HG03108 (cell line): ENCODE results near the gene KIF27.
"Not testable (repeated sequence)": the region's sequence is repeated elsewhere in the genome, so short reads cannot be mapped to it uniquely, and the experiment has no call there.

Source experiments
- ATAC-seq: cut with Tn5 transposase; IDR thresholded peaks from one replicate; pipeline ENCODE4 v1.9.1; 2021; ENCODE audit warnings: moderate library complexity; ENCODE audit not compliant: unreplicated experiment

Gene KIF27

DNA sequence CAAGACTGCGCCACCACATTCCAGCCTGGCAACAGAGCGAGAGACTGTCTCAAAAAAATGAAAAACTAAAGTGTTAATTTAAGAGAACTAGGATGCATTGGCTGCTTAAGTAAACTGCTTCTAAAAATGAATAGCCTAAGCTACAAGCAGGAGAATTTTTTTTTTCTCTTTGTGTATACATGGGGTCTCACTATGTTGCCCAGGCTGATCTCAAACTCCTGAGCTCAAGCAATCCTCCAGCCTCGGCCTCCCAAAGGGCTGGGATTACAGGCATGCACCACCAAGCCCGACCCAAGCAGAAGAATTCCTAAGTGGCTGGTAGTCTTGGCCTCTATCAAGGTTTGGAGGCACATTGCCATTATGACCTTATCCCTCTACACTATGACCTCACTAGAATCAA lies 106.1 kb downstream of the KIF27 start:
- ATAC-seq = not testable (repeated sequence)

DNA sequence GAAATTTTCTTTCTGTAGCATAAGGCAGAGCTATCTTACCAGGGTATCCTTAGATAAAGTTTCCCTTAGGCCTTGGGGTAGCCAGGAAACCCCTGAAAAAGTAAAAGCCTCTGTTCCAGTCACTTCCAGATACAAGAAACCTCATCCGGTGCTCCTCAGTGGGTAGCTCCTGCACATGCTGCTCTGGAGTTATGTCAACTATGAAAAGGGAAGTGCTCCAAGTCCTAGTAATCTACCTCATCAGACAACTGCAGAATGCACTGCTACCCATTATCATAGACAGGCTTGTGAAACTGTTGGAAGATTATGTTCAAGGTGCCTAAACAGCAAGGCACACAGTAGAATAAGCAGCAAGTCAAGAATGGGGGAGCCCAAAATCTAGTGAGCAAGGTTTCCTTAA lies 112.0 kb downstream of the KIF27 start:
- not testable (repeated sequence) for ATAC-seq

DNA sequence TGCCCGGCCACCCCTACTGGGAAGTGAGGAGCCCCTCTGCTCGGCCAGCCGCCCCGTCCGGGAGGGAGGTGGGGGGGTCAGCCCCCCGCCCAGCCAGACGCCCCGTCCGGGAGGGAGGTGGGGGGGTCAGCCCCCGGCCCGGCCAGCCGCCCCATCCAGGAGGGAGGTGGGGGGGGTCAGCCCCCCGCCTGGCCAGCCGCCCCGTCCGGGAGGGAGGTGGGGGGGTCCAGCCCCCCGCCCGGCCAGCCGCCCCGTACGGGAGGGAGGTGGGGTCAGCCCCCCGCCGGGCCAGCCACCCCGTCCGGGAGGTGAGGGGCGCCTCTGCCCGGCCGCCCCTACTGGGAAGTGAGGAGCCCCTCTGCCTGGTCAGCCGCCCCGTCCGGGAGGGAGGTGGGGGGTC lies 116.8 kb downstream of the KIF27 start:
- not testable (repeated sequence) for ATAC-seq

DNA sequence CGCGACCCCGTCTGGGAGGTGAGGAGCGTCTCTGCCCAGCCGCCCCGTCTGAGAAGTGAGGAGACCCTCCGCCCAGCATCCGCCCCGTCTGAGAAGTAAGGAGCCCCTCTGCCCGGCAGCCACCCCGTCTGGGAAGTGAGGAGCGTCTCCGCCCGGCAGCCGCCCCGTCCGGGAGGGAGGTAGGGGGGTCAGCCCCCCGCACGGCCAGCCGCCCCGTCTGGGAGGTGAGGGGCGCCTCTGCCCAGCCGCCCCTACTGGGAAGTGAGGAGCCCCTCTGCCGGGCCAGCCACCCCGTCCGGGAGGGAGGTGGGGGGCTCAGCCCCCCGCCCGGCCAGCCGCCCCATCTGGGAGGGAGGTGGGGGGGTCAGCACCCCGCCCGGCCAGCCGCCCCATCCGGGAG lies 117.3 kb downstream of the KIF27 start:
- not testable (repeated sequence) for ATAC-seq

DNA sequence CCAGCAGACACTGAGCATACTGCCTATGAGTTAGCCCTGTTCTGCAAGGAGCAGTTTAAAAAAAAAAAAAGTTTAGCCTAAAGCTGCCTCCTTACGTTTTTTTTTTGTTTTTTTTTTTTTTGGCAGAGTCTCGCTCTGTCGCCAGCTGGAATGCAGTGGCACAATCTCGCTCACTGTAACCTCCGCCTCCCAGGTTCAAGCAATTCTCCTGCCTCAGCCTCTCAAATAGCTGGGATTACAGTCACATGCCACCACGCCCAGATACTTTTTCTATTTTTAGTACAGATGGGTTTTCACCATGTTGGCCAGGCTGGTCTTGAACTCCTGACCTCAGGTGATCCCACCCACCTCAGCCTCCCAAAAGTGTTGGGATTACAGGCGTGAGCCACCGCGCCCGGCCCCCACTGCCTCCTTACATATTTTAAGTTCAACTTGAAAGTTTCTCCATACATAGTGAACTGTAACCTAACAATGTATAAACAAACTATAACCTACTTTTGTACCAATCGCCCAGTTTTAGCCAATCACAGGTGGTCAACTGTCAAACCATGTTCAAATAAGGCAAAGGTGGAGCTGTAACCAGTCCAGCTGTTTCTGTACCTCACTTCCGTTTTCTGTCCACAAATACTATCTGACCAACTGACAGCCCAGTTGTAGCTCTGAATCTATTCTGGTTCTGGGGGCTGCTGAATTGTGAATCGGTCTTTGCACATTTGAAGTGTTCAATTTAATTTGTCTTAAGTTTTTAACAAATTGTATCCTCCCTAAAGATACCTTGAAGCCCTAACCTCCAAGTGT lies 120.8 kb downstream of the KIF27 start:
- no peak for ATAC-seq

DNA sequence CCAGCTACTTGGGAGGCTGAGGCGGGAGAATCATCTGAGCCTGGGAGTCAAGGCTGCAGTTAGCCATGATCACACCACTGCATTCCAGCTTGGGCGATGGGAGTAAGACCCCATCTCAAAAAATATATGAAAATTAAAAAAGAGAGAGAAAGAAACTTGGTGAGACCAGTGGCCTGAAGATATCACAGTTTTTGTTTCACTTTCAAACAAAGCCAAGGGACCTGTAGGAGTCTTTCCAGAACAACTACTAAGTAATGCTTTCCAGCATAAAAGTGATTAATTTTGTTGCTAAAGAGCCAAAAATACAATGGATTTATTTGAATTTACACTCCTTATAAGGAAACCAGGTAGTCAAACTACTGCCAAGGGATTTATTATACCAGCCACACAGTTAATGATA lies 127.2 kb downstream of the KIF27 start:
- ATAC-seq = no peak

DNA sequence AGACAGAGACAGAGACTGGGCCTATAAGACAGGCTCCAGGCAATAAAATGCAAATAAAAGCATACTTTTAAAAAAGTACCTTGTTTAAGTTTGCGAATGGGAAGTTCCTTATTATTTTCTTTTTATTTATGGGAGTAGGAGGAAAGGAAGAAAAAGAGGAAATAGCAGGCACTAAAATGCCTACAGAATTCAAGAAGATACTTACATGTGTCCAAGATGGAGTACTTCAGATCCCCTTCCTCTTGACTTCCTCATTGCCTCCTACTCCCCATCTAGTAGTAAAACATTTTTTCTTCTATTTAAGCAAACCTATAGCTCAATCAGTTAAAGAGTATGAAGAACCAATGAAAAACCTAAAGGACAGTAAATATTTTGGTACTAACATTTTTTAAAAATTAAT lies 128.5 kb downstream of the KIF27 start:
- no peak for ATAC-seq
